NCI-H2171 treated with DMSO at 0.1 percent for 48 hours (cell line): ENCODE results near the gene UMOD.
"Not testable (repeated sequence)": the region's sequence is repeated elsewhere in the genome, so short reads cannot be mapped to it uniquely, and the experiment has no call there.

Experiments used
- DNase-seq: peaks from one replicate; lab custom pipeline; 2025; lab: John Stamatoyannopoulos, UW

UMOD gene

DNA sequence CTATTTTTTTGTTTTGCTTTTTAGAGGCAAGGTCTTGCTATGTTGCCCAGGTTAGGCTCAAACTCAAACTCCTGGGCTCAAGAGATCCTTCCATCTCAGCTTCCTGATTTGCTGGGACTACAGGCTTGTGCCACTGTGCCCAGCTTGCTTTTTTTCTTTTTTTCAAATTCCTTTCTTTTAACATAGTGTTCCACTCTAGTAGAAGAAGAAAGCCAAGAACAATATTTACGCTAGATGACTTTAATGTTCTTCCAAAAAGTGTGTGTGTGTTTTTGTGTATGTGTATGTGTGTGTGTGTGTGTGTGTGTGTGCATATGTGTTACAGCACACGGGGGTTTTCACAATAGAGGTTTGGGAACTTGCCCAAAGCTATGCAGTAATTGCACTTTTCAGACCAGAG lies 10.7 kb upstream of the UMOD start:
- DNase-seq, result no peak

DNA sequence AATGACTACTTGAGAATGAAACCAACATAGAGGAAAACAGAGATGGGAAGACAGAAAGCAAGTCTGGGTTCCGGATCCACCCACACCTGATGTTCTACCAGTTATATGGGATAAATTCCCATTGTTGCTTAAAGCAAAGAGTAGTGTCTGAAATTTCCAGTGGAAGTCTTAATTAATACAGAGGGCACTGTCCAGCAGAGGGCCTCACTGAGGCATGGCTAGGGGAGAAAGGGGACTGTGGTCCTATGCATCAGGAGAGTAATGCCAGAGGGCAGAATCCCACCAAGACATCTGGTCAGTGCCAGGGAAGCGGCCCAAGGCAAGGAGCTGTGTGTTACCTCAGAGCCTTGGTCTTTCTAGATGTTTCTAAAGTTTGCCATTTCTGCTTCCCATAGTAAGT lies 7.5 kb upstream of the UMOD start:
- DNase-seq, result no peak

DNA sequence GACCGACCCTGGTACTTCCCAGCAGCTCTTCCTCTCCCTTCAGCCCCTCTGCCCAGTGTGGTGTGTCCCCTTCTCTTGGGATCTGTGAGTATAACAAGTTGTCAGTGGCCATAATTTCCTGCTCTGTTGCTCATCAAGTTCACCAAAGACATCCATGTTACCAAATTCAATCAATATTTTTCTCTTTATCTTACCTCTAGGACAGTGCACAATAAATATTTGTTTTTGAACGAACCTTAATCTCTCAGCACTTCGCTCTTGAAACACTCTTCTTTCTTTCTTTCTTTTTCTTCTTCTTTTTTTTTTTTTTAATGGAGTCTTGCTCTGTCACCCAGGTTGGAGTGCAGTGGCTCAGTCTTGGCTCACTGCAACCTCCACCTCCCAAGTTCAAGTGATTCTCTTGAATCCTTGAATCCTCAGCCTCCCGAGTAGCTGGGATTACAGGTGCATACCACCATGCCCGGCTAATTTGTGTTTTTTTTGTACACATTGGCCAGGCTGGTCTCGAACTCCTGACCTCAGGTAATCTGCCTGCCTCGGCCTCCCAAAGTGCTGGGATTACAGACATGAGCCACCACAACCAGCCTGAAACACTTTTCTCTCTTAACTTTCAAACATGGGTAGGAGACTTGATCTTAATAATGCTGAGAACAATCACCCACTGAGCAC lies 2.7 kb upstream of the UMOD start:
- DNase-seq, result no peak

DNA sequence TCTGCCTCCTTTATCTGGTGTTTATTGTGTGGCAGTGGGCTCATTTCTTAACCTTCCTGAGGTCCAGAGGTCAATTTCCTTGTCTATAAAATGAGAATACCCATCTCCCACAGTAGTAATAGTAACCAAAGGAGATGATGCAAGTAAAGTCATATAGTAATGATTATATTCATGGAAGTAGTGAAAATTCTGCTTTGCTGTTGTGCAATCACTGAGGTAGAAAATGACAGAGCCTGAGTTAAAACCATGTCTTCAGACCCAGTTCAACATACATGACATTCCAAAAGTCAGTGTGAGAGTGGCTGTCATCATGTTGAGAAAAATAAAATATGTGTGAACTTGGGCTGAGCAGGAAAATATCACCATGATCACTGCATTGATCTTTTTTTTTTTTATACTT lies 864 bp upstream of the UMOD start:
- DNase-seq, result no peak

DNA sequence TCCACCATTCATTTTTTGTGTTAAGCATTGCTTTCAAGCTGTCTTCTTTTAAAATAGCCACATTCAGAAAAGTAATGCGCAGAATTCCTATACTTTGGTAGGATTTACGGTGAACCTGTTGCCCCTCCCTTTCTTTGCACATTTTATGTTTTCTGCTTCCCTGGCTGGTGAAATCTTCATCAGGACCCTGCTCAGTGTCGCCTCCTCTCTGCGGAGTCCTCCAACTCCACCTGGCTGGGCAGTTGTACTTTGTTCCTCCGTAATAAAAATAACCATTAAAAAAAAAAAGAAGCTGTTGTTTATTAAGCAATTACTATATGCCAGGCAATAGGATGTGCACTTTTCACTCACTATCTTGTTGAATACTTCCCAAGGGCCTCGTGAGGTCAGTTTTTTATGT lies 2.9 kb downstream of the UMOD start:
- no peak for DNase-seq

DNA sequence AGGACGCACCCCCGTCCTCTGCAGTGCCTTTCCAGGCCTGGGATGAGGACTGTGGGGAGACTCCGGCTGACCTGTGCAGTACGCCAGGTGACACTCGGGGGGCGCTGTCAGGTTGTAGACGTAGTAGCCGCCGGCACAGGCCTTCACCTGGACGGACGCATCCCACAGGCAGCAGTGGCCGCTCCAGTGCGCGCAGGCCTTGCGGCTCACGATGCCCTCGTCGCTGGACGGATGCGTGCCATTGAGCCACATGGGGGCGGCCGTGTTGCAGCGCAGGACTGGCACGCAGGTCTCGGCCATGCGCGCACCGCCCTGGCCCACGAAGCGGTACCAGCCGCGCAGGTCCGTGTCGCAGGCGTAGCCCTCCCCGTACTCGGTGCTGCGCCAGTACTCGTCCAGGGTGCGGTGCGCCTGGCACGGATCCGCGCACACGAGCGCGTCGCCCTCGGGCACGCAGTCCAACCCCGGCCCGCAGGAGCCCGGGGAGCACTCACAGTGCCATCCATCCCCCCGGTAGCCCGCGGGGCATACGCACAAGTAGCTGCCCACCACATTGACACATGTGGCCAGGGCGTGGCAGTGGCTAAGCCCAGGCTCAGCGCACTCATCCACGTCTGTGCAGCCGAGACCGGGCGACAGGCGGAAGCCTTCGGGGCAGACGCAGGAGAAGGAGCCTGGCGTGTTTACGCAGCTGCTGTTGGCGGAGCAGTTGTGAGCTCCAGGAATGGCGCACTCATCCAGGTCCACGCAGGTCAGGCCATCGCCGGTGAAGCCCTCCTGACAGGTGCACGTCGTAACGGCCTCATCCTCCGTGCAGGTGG lies 3.9 kb downstream of the UMOD start:
- no peak for DNase-seq

DNA sequence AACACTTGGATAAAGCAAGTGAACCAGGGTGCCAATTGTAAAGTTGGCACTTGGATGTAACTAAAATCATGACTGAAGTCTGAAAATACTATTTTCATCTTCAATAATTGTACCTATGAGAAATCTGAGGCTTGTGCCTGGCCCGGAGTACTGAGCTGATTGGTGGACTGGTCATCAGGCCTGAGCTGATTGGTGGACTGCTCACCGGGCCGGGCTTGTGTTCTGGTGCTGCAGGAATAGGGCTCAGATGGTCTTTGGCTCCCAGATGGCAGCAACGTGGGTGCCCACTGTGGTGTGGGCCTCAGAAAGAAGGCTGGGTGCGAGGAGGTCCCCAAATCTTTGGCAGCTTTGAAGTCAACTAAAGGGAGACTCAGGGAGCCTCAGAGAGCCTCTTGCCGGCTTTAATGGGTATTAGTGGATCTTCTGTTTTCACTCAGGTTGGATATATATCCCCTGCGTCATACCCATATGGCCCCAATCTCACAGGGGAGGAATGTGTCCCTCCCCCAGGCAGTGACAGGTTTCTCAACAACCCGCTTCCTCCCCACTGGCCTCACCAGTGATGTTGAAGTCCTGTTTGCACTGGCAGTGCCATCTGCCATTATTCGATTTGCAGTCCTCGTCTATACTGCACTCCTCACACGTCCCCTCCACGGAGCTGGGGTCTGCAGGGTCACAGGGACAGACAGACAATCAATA lies 4.7 kb downstream of the UMOD start:
- no peak for DNase-seq

DNA sequence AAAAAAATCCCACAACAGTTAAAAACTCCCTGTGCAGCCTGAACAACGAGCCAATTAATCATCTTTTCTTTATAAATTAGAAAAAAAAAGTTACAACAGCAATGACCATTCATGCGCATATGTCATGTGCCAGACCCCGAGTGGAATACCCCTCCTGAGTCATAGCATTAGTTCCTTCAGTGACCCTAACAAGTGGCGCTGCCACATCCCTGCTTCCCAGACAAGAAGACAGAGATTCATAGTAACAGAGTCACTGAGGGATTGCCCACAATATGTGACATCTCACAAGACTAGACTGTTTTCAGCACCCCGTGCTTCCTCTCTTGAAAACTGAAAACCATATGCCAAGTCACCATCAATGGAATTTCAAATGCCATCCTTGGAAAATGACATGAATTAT lies 7.9 kb downstream of the UMOD start:
- no peak for DNase-seq

DNA sequence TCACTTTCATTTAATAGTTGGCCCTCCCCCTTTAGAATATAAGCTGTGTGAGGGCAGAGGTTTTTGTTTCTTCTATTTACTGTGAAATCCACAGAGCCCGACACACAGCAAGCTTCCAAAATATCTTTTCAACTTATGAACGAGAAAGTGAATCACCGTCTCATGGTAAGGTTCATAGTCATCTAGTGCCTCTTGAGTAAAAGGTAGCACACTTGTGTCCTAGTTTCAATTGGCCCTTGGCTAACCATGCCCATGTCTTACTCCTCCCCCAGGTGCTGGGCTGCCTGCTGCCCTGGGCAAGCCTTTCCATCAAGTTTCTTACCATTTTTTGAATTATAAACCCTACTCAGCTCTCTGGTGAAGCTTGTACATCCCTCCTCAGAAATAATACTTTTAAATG lies 12.8 kb downstream of the UMOD start:
- DNase-seq, result no peak

DNA sequence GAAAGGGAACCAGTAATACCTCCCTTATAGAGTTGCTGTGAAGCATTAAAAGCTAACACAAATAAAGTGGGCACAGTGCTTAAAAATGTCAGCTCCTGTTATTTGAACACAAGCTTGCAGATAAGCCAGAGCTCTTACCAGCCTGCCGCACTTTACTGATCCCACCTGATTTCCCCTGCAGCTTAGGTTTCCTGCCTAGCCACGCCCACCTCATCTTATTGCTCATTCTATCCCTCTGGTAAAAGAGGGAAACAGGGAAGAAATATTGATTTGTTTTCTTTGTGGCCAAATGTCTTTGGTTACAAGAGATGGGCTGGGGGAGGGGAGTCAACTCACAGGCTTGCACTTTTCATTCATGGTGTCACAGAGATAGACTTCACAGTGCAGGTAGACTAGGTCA lies 15.6 kb downstream of the UMOD start:
- no peak for DNase-seq

DNA sequence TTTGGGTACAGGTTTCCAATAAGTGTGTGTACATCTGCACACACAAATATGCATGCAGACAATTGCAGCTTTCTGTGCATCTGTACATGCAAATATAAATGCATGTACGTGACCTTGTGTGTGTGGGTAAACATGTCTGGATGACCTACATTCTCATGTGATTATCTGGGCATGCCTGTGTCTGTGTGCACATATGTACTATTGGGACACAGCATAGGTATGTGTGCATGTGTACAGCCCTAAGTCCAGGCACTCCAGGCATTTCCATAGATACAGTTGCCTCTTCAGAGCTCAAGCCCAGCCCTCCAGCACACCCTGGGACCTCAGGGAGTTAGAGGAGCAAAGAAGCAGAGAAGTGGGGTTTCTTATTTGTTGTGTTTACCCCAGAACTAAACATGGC lies 18.1 kb downstream of the UMOD start:
- DNase-seq, result no peak

DNA sequence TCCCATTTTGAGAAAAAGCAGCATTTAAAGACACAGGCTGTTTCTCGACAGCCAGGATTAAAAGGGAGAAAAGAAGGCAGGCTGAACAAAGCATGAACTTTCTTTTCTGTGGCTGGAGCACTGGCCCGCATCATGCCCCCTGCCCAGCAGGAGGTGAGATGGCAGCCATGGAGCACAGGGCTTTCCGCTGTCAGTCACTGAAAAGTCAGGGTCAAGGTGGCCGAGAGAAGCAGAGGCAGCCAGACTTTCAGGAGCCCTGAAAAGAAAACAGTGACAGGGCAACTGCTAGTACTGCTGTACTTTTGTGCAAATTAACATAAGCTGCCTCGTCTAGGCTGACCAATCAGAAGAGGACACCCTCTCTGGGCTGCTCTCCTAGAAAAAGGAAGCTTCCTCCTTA lies 19.4 kb downstream of the UMOD start:
- DNase-seq, result no peak

DNA sequence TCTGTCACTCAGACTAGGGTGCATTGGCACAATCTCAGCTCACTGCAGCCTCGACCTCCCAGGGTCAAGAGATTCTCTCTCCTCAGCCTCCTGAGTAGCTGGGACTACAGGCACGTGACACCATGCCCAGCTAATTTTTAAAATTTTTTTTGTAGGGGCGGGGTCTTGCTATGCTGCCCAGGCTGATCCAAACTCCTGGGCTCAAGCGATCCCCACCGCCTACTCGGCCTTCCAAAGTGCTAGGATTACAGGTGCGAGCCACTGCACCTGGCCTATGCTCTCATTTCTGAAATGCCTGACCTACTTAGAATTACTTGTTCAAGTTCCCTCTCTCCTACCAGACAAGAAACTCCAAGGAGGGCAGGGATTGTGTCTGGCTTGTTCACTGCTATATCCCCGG lies 20.1 kb downstream of the UMOD start:
- no peak for DNase-seq

DNA sequence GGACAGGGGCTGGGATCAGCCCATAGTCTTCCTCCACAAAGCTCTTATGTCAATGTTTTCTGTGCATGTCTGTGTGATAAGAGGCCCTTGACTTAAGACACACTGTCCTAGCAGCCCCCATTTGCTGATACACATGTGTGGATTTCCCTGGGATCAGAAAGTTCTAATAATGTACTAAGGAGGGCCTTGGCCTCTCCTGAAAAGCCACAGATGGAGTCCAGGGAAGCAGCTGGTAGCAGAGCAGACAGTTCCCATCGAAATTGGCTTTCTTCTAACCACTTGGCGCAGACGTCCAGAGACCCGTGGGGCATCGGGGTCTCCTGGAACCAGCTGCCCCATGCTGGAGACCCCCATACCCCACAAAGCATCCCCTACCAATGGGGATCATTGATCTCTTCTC lies 20.9 kb downstream of the UMOD start:
- DNase-seq, result no peak

DNA sequence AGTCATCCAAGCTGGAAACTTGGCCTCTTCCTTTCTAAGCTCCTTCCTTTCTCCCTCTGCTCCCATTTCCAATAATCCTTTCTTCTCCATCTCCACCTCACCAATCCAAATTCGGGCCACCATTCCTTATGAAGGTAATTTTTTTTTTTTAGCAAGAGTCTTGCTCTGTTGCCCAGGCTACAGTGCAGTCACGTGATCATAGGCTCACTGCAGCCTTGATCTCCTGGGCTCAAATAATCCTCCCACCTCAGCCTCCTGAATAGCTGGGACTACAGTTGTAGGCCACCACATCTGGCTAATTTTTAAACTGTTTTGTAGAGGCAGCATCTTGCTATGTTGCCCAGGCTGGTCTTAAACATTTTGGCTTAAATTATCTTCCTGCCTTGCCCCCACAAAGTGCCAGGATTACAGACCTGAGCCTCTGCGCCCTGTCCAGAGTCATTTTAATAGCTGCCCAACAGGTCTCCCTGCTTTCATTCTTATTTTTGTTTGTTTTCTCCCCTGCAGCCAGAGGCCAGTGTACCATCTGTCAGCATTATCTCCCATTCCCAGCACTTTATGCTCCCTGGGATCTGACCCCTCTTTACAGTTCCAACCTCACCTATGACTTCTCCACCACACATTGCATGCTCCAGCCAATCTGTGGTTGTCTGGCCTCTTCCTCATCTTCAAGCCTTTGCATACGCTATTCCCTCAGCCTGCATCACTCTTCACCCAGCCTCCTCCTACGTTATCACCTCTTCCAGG lies 22.9 kb downstream of the UMOD start:
- no peak for DNase-seq

DNA sequence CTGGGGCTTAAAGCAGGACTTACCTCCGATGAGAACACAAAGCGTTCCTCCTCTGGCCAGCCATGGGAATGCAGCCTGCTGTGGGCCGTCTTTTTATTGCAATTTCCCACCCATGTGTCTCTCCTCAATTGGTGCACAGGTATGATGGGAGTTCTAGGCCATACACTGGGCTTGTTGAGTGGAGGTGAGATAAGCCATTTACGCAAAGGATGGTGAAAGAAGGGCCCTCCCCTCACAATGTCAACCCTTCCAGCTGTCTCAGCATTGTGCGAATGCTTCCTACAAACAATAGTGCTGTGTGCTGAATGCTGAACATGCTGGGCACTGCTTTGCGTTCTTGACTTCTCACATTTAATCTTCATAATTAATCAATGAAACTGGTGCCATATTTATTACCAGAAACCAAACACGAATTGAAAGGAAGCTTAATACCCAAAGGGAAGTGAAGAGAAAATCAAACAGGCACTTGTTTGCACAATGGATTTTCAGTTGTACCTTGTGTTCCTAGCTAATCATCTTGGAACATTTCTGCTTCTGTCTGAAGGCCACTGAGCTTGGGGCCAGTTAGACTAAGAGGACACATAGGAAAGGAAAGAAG lies 25.0 kb downstream of the UMOD start, which contains the start of gene GP2:
Gene GP2 (minus strand): TSS at position 70 of the 598 bp plus-strand sequence. CDS start 1,082 bp downstream, outside the sequence.
- no peak for DNase-seq

DNA sequence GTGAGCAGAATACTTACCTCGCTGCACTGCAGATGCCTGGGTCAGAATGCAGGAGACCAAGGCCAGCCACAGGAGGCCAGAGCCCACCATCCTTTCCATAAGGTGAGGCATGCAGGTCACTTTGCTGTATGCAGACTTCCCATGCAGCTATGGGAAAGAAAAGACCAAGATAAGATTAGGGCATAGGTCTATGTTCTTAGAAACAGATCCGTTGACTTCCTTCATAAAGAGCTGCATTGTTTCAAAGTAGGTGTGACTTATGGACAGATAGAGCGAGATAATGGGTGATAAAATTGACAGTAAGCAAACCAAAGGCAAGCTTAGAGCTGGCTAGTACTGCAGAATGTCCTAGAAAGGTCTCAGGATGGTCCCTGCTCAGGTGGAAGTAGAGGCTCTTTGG lies 26.2 kb downstream of the UMOD start:
- no peak for DNase-seq

DNA sequence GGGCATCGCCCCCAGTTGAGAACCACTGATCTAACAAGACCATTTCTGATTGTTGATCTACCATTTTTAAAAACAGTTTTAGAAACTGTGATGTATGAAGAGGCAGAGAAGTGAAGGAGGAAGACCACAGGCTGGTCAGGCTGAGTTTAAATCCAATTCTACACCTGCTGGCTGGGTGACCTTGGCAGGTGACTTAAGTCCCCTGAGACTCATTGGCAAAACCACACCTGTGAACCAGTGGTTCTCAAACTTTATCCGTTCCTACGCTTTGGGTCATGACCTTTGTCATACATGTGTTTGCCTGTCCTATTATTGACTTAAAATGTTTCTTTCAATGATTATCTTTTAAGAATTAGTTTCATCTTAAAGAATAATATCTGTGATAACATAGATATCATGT lies 27.5 kb downstream of the UMOD start:
- no peak for DNase-seq

DNA sequence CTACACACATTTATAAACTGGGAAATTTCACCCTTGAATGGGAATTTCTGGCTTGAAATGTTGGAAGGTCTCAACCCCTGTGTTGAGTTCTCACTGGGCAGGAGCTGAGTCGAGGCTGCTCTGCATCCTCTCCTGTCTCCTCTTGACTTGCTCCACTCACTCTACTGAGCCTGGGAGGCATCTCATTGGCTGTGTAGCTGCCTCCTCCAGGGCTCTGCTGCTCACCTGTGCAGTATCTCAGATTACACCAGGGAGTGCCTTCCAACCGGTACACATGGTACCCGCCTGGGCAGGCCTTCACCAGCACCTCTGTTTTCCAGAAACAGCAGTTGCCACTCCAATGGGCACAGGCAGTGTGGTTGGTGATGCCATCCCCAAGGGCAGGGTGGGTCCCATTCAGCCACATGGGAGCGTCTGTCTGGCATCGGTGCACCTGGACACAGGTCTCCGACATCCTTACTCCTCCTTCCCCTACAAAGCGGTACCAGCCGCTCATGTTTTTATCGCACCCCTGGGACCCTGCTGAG lies 28.9 kb downstream of the UMOD start:
- peak; percentile 63 for DNase-seq

DNA sequence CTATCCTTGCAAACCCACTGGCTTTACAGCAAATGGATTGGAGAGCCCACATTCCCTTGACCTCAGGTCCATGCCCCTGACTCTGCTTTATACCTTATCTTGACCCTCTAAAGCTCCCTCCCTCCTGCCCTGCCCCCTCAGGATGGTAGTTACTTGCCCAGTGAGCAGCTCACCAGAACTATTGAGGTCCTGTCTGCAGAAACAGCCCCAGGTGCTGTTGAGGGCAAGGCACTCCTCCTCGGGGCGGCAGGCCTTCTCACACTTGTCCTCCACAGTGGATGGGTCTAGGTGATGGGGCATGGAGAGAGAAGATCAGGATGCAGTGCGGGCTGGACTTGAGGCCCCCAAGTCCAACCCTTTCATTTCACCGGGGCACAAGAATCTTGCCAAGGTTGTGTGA lies 29.8 kb downstream of the UMOD start:
- no peak for DNase-seq

DNA sequence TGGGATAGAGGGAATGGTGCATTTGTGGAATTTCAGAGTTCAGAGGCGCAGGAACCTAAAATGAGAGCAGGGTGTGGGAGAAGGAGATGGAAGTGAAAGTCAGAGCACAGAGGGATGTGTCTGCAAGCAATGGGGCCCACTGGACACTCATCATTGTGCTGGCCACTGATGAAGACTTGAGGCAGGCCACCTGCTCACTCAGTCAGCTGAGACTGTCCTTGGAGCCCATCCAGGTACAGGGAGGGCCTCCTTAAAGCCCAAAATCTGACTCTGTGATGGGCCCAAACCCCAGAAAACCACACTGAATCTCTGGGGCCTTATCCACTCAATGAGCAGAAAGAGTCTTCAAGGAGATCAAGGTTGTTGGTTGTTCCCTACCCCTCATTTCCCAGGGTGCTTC lies 30.8 kb downstream of the UMOD start:
- no peak for DNase-seq

DNA sequence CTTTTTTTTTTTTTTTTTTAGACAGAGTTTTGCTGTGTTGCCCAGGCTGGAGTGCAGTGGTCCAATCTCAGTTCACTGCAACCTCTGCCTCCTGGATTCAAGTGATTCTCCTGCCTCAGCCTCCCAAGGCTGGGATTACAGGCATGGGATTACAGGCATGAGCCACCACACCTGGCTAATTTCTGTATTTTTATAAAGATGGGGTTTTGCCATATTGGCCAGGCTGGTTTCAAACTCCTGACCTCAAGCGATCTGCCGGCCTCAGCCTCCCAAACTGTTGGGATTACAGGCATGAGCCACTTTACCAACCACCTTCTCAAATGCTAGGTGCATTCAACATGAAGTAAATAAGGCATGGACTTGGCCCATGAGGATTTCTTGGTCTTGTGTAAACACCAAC lies 31.5 kb downstream of the UMOD start:
- not testable (repeated sequence) for DNase-seq
